Measurements from ENCODE around the gene IDH3G. TPM values are rescaled to one million over a fixed set of nuclear protein-coding genes. Genes with fewer than 3 reads are reported as not detected.

Gene IDH3G
- total and polyA plus RNA-seq, 2 of the 8 experiments (the other 6 are each of a cell fraction or from before 2014, with no cell fraction given): 39.4 to 66.7 TPM

DNA sequence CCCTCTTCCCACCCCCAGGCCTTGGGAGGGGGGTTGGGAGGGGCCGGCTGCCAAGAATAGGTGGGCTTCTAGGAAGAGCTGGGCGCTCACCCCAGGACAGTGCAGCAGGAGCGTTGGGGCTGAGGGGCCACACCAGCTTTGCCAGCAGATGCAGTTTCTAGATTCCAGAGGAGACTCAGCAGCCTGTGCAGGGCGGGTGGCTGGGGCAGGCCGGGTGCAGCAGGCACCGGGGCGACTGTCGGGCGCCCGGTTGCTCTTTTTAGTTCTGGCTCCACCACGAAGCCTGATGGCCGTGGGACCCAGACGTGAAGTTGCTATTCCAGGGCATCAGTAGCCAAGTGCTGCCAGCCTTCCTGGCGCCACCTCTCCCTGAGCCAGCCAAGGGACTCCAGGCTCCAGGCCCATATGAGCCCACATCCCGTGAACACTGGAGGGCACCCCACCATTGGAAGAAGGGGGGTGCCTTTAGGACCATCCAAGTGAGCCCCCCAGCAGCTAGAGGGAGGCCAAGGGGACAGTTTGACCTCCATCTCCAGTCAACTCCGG, 6.1 kb upstream of the IDH3G start:
- H2BK120ac ChIP-seq (replicated peaks; ENCODE audit: low read depth, low read length): no peak overlapping the region
- H2BK15ac ChIP-seq (ENCODE audit: low read length): no peak overlapping the region
- no peak overlapping the region for H2BK12ac ChIP-seq (ENCODE audit: low read depth, low read length)
- no peak overlapping the region for H2AFZ ChIP-seq (ENCODE audit: low read length)
- no peak overlapping the region for H3K56ac ChIP-seq (replicated peaks; ENCODE audit: insufficient read length, low read depth, low read length)
- H3K23ac ChIP-seq (ENCODE audit: insufficient read length): no peak overlapping the region
- peaks cover 0 to 12% (median 4%) of the 10 kb centered on the region in 4 experiments; a peak in 4 of 7 replicates for H3K4me1 ChIP-seq (replicated peaks in 1 of 4; ENCODE audit: control insufficient read depth in 3 of 4, insufficient read depth in 4 of 4, low read length in 3 of 4)
- FAIRE-seq: no peak
- POLR2A ChIA-PET (ENCODE audit: partially characterized antibody): interaction anchor here (0.7 to 2.9 kb wide), 10 partner anchors 8 to 146 kb away, joined by 3 to 11 read pairs (median 4); partner anchors contain the start of gene L1CAM
- peak in 1 of 2 experiments; percentile 50; a peak in 1 of 3 replicates for TF ChIP-seq POLR2A (IDR thresholded peaks at IDR 0.05; ENCODE audit: control extremely low read depth in 1 of 2, low read depth in 2 of 2, low read length in 2 of 2)
- TF ChIP-seq CREB1 (IDR thresholded peaks at IDR 0.05): no peak
- H3K18ac ChIP-seq (ENCODE audit: extremely low read depth, low read length): no peak overlapping the region
- H3K79me1 ChIP-seq (ENCODE audit: low read depth, low read length): no peaks in the 10 kb centered on the region; the same call in none of the 2 replicates
- WGBS, 2 experiments (ENCODE audit: extremely low coverage in 1 of 2, insufficient coverage in 1 of 2, insufficient read length in 1 of 2, insufficient replicate concordance in 2 of 2, low coverage in 1 of 2, low lambda C conversion rate in 2 of 2, missing lambda C conversion rate in 1 of 2): 87% methylated on average over 6 of the region's 16 CpGs; no CpG with 5 or more reads in 1 of the 2 experiments
- H3K14ac ChIP-seq (ENCODE audit: insufficient read length): no peak overlapping the region
- no peak overlapping the region for H4K5ac ChIP-seq (ENCODE audit: insufficient read length, low read depth, low read length)
- DNase-seq (ENCODE audit: low read depth in 1 of 2, low spot score in 2 of 2): no peak
- H3K79me2 ChIP-seq (ENCODE audit: control insufficient read depth in 1 of 2, insufficient read depth in 2 of 2, low read length in 2 of 2): peaks cover 0 to 9% of the 10 kb centered on the region in 2 experiments; a peak in 1 of 4 replicates
- H3K4ac ChIP-seq (replicated peaks; ENCODE audit: insufficient read length, low read depth, low read length): no peak overlapping the region
- H2BK5ac ChIP-seq (ENCODE audit: low read depth, low read length): no peak overlapping the region
- no peaks in the 10 kb centered on the region for H3K27me3 ChIP-seq (replicated peaks in 1 of 4; ENCODE audit: control insufficient read depth in 3 of 4, extremely low read depth in 1 of 4, insufficient read depth in 3 of 4, low read length in 3 of 4)
- H2AK5ac ChIP-seq (ENCODE audit: low read depth, low read length): no peak overlapping the region
- H4K91ac ChIP-seq (replicated peaks; ENCODE audit: insufficient read length, low read length): no peak overlapping the region
- no peak overlapping the region for H3K27ac ChIP-seq (ENCODE audit: low read depth, low read length)
- peaks cover 0 to 38% (median 6%) of the 10 kb centered on the region in 4 experiments; a peak in 3 of 8 replicates for H3K36me3 ChIP-seq (ENCODE audit: control insufficient read depth in 2 of 4, insufficient read depth in 4 of 4, low read length in 3 of 4)
- H3K4me3 ChIP-seq (ENCODE audit: extremely low read depth in 1 of 4, insufficient read depth in 2 of 4, low read depth in 3 of 4, low read length in 4 of 4): no peak overlapping the region
- H3K9ac ChIP-seq (replicated peaks in 1 of 4; ENCODE audit: extremely low read depth in 1 of 4, low read depth in 3 of 4, low read length in 3 of 4): no peak overlapping the region
- CTCF ChIA-PET (ENCODE audit: partially characterized antibody): interaction anchor here (0.8 to 1.7 kb wide), 4 partner anchors 28 to 84 kb away, joined by 3 to 7 read pairs (median 5); partner anchors contain the start of gene PLXNB3
- H3K9me3 ChIP-seq (ENCODE audit: insufficient read depth in 2 of 2, low read depth in 1 of 2, low read length in 1 of 2): no peaks in the 10 kb centered on the region
- H4K8ac ChIP-seq (ENCODE audit: extremely low read depth, insufficient read depth, low read length): no peak overlapping the region
- H3K23me2 ChIP-seq (ENCODE audit: low read depth, low read length): 0 out of 2 replicates have a peak, but pooled peaks cover 2% of the 10 kb centered on the region
- H4K20me1 ChIP-seq (replicated peaks in 1 of 2; ENCODE audit: control insufficient read depth in 1 of 2, insufficient read depth in 2 of 2, low read length in 2 of 2): peaks cover 2 to 10% of the 10 kb centered on the region in 2 experiments
- H3K4me2 ChIP-seq (ENCODE audit: insufficient read depth in 1 of 2, low read depth in 2 of 2, low read length in 2 of 2): no peak overlapping the region
- no peak overlapping the region for H2BK20ac ChIP-seq (ENCODE audit: low read length)

Data from H1 (cell line).